K562 treated with DMSO at 1 percent for 4 hours (cell line): Measurements from ENCODE around the gene ZNF526. TPM values are rescaled to one million over a fixed set of nuclear protein-coding genes. Genes with fewer than 3 reads are reported as not detected.

Source experiments
- total RNA-seq: library from RNA; unstranded; fragments of 300-600 nt; gene quantifications from 2 replicates; pipeline ENCODE4 v1.2.3, GENCODE V29; 2022; ENCODE audit not compliant: insufficient read depth

The ZNF526 gene
- total RNA-seq: 6.2 and 6.9 TPM in 2 replicates

DNA sequence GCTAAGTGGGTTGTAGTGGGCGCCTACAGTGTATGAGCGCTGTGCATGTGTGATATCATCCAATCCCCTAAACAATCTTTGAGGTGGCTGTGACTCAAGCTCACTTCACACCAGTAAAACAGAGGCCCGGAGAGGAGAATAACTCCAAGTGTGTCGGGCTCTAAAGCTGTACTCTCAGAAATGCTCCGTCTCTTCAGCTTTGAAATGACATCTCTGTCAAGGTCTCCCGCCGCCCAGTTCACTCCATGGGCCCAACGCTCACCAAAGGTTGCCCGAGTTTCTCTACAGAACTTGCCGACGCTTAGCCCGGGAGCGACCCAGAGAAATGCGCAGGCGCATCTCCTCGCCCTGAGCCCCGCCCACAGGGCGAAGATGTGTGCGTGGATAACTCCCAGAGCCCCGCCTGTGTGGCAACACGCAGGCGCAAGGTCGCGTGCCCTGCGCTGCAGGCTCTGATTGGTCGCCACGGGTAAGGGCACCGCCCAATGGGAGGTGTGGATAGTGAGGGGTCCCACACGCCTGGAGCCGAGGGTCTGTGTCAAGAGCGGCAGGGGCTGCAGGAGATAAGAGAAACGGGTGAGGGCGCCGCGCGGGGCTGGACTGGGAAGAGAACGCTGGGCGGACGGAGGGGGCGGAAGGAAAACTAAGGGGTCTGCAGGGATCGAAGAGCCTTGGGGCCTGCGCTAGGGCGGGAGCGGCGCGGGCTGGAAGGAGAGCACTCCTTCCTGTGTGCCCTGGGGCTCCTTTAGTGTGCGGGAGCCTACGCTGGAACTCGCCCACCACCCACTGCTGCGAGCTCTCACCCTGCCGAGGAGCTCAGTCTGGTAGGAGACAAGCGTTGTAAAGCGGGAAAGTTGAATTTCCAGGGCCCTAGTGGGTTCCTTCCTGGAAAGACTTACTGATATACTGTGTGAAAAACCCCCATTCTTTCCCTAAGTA is at the start of gene ZNF526:
Gene ZNF526 (plus strand): TSS at position 501 of the 939 bp plus-strand sequence. CDS start 4,092 bp downstream, outside the sequence.

GRCh38 chr19:42217520-42218437 is 2.3 kb upstream of the ZNF526 start, which contains the start of gene DEDD2:
DEDD2 (minus strand) TSS chr19:42217677; CDS start chr19:42217007, 670 bp downstream.

DNA sequence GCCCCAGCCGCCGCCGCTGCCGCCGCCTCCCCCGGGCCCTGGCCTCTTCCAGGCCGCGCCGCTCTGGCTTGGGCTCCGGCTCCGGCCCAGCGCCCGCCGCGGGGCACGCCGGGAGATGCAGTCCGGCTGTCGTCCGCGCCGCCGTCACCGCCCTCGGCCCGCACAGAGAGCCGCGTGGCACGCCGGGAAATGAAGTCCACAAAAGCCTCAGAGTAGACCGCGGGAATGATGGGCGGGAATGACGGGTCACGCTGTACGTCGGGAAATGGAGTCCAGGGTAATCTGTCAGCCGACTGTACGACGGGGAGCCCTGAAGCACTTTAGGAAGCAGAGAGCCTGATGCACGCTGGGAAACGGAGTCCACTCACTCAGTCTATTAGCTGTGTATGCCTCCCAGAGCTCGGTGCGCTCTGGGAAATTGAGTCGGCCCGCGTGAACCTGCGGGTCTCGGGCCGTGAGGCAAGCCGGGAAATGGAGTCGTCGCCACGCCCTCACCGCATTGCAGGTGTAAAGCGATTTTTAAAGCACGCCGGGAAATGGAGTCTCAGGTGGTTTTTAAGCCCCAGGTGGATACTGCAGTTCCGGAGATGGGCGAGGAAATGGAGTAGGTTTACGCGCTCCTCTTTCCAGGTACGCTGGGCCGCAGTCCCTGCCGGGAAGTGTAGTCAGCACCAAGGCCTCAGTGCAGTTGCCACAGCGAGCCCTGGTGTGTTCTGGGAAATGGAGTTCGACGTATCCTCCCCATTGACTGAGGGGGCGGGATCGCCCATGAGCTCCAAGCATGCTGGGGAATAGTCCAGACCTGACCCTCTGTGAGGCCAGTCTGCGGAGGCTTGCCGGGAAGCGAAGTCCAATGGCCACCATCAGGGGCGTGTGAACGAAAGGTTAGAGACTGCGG is 22.6 kb downstream of the ZNF526 start, which contains the start of gene GSK3A:
Gene GSK3A (minus strand): TSS at position 91 of the 898 bp plus-strand sequence. CDS start 137 bp downstream, outside the sequence.

GRCh38 chr19:42254850-42255765 is 35.0 kb downstream of the ZNF526 start, which contains the start of gene ERF:
ERF (minus strand) TSS chr19:42255128; CDS start chr19:42254999, 129 bp downstream.

GRCh38 chr19:42268704-42269477 is 48.8 kb downstream of the ZNF526 start, which contains the start of gene CIC:
CIC (plus strand) TSS chr19:42269252; CDS start chr19:42271784, 2,532 bp downstream.

Other genes starting within 250 kb of the ZNF526 start
- 0.46 and 1.0 TPM in 2 replicates for gene ATP1A3, start 226.1 kb upstream of the ZNF526 start, total RNA-seq
- 5.3 and 5.7 TPM in 2 replicates for gene GRIK5, start 150.1 kb upstream of the ZNF526 start, total RNA-seq
- gene ZNF574, start 144.1 kb upstream of the ZNF526 start, total RNA-seq: 21.3 and 29.6 TPM in 2 replicates
- 0.35 and 0.50 TPM in 2 replicates for gene POU2F2, start 87.9 kb upstream of the ZNF526 start, total RNA-seq
- gene DEDD2, start 2.6 kb upstream of the ZNF526 start, total RNA-seq: 49.6 and 66.4 TPM in 2 replicates
- 75.3 and 83.6 TPM in 2 replicates for gene GSK3A, start 22.3 kb downstream of the ZNF526 start, total RNA-seq
- 35.7 and 71.0 TPM in 2 replicates for gene ERF, start 34.8 kb downstream of the ZNF526 start, total RNA-seq
- 43.1 and 55.1 TPM in 2 replicates for gene CIC, start 48.9 kb downstream of the ZNF526 start, total RNA-seq
- 1.4 TPM in 1 of 2 replicates, not detected in the other for gene PRR19, start 81.8 kb downstream of the ZNF526 start, total RNA-seq
- 99.3 and 130 TPM in 2 replicates for gene PAFAH1B3, start 82.3 kb downstream of the ZNF526 start, total RNA-seq
- gene TMEM145, start 93.0 kb downstream of the ZNF526 start, total RNA-seq: 0.79 TPM in 1 of 2 replicates, not detected in the other
- gene MEGF8, start 105.3 kb downstream of the ZNF526 start, total RNA-seq: 13.9 and 17.3 TPM in 2 replicates
- not detected in 2 replicates for gene CNFN, start 170.0 kb downstream of the ZNF526 start, total RNA-seq
- gene LIPE, start 207.1 kb downstream of the ZNF526 start, total RNA-seq: not detected in 2 replicates
- not detected in 2 replicates for gene CXCL17, start 222.6 kb downstream of the ZNF526 start, total RNA-seq